Measurements from ENCODE around the gene PIP5K1C.

PIP5K1C gene

DNA sequence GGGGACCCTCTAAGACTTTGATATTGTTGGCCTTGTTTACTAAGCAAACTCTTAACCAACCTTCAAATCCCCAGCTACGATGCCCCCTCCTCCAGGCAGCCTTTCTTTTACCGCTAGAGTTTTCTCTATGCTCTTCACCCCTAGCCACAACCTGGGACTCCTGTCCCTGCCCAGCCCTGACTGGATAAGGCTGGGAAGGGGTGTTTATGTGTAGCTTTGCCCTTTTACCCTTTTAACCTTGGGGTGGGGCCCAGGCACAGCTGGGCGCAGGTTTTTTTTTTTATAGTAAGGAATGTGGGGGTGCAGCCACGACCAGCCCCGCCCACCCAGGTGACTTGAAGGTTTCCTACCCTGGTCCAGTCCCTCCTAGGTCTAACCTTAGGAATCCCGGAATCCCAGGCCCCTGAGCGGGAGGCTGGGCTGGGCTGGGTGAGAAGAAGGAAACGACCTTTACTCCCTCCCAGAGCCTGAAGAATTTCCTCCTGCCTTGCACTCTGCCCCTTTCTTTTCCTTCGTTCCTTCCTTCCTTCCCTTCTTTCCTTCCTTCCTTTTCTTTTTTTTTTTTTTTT, 20.2 kb upstream of the PIP5K1C start:
- Histone ChIP-seq H3K36me3 (ENCODE audit: control insufficient read depth, insufficient read depth, low read length) (no peaks in the 10 kb centered on the region), H3K4me1 (ENCODE audit: control insufficient read depth, insufficient read depth, low read length) (peaks cover 16% of the 10 kb centered on the region; the same call in 1 of the 2 replicates), H3K9me3 (ENCODE audit: control insufficient read depth, insufficient read depth, low read length) (no peaks in the 10 kb centered on the region), H3K9ac (ENCODE audit: low read depth, low read length) (no peak overlapping the region), H3K27ac (ENCODE audit: low read depth, low read length) (no peak overlapping the region), H3K27me3 (ENCODE audit: control insufficient read depth, insufficient read depth, low read length) (no peaks in the 10 kb centered on the region), H3K4me3 (ENCODE audit: low read depth, low read length) (no peak overlapping the region)

GRCh38 chr19:3719868-3720267, 19.6 kb upstream of the PIP5K1C start:
- H3K27me3 ChIP-seq (ENCODE audit: control insufficient read depth, insufficient read depth, low read length): no peaks in the 10 kb centered on the region
- H3K9me3 ChIP-seq (ENCODE audit: control insufficient read depth, insufficient read depth, low read length): no peaks in the 10 kb centered on the region
- H3K4me3 ChIP-seq (ENCODE audit: low read depth, low read length): no peak overlapping the region
- no peak overlapping the region for H3K9ac ChIP-seq (ENCODE audit: low read depth, low read length)
- H3K4me1 ChIP-seq (ENCODE audit: control insufficient read depth, insufficient read depth, low read length): peaks cover 16% of the 10 kb centered on the region; the same call in 1 of the 2 replicates
- H3K36me3 ChIP-seq (ENCODE audit: control insufficient read depth, insufficient read depth, low read length): no peaks in the 10 kb centered on the region
- H3K27ac ChIP-seq (ENCODE audit: low read depth, low read length): no peak overlapping the region

DNA sequence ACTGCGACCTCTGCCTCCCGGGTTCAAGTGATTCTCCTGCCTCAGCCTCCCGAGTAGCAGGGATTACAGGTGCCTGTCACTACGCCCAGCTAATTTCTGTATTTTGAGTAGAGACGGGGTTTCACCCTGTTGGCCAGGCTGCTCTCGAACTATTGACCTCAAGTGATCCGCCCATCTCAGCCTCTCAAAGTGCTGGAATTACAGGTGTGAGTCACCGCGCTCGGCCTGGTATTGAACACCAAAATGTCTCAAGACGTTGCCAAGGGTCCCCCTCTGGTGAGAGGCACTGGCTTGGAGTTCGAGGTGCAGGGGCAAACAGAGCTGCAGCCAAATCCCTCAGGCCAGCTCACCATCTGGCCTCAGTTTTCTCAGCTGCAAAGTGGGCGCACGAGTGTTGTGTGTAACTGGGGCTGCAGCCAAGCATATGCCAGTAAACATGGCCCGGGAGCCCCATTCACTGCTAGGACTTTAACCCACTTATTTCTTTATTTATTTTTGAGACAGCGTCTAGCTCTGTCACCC, 15.9 kb upstream of the PIP5K1C start:
- Histone ChIP-seq H3K4me3 (ENCODE audit: low read depth, low read length) (no peak overlapping the region), H3K27me3 (ENCODE audit: control insufficient read depth, insufficient read depth, low read length) (no peaks in the 10 kb centered on the region), H3K9ac (ENCODE audit: low read depth, low read length) (no peak overlapping the region), H3K36me3 (ENCODE audit: control insufficient read depth, insufficient read depth, low read length) (no peaks in the 10 kb centered on the region), H3K4me1 (ENCODE audit: control insufficient read depth, insufficient read depth, low read length) (peaks cover 5% of the 10 kb centered on the region; the same call in 1 of the 2 replicates), H3K27ac (ENCODE audit: low read depth, low read length) (no peak overlapping the region), H3K9me3 (ENCODE audit: control insufficient read depth, insufficient read depth, low read length) (no peaks in the 10 kb centered on the region)

DNA sequence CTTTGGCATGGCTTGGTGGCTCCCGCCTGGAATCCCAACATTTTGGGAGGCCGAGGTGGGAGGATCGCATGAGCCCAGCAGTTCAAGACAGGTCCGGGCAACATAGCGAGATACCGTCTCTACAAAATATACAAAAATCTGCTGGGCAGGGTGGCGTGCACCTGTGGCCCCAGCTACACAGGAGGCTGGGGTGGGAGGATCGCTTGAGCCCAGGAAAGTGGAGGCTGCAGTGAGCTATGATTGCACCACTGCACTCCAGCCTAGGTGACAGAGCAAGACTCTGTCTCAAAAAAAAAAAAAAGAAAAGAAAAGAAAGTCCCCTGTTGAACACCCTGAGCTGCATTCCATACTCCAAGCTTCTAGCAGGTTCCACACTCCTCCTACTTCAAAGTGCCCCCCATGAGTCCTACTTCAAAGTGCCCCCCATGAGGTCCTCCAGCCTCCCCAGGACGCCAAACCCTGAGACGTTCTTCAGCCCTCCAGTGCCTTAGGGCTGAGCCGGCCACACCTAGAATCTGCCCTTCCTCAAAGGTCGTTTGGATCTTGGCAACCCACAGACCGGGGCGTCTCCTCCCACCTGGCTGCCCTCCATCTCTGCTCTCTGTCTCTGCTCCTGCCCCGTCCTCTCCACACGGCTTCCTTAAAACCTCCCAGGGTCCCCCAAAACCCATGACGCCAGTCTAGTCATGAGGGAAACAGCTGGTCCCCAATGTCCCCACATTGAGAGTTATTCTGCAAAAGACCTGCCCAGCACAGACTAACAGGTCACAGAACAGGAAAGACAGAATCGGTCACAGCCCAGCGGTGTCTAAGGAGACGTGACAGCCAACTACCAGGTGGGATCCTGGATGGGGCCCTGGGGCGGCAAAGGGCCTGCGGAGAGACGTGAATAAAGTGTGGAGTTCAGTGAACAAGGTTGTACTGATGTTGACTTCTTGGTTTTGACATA, 12.7 kb upstream of the PIP5K1C start:
- H3K9me3 ChIP-seq (ENCODE audit: control insufficient read depth, insufficient read depth, low read length): no peaks in the 10 kb centered on the region
- H3K4me1 ChIP-seq (ENCODE audit: control insufficient read depth, insufficient read depth, low read length): no peaks in the 10 kb centered on the region; the same call in 1 of the 2 replicates
- H3K9ac ChIP-seq (ENCODE audit: low read depth, low read length): no peak overlapping the region
- no peak overlapping the region for H3K27ac ChIP-seq (ENCODE audit: low read depth, low read length)
- H3K27me3 ChIP-seq (ENCODE audit: control insufficient read depth, insufficient read depth, low read length): no peaks in the 10 kb centered on the region
- no peak overlapping the region for H3K4me3 ChIP-seq (ENCODE audit: low read depth, low read length)
- no peaks in the 10 kb centered on the region for H3K36me3 ChIP-seq (ENCODE audit: control insufficient read depth, insufficient read depth, low read length)

DNA sequence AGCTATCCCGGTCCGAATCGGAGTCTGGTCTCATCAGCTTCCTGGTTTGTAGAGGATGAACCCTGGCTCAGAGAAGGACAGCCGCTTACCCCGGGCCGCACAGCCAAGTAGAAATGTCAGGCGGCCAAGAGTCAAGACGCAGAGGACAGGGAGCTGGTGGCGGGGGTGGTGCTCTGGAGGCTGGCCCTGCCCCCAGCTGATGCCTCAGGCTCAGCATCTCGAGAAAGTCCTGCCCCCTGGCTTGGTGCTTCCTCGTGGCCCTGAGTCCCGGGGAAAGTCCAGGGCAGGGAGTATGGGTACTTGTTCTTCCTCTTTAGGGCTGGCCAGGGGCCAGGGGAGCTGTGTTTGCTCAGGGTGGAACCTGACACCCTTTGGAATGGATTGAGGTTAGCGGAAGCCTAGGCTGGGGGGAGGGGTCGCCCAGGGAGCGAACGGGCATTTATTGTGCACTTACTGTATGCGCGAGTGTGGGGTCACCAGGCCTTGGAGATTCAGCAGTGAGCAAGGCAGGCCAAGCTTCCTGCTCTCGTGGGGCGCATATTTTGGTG, 10.1 kb upstream of the PIP5K1C start:
- no peaks in the 10 kb centered on the region; the same call in 1 of the 2 replicates for H3K4me1 ChIP-seq (ENCODE audit: control insufficient read depth, insufficient read depth, low read length)
- no peaks in the 10 kb centered on the region for H3K36me3 ChIP-seq (ENCODE audit: control insufficient read depth, insufficient read depth, low read length)
- no peaks in the 10 kb centered on the region for H3K9me3 ChIP-seq (ENCODE audit: control insufficient read depth, insufficient read depth, low read length)
- no peak overlapping the region for H3K27ac ChIP-seq (ENCODE audit: low read depth, low read length)
- H3K4me3 ChIP-seq (ENCODE audit: low read depth, low read length): no peak overlapping the region
- H3K9ac ChIP-seq (ENCODE audit: low read depth, low read length): no peak overlapping the region
- H3K27me3 ChIP-seq (ENCODE audit: control insufficient read depth, insufficient read depth, low read length): no peaks in the 10 kb centered on the region

- H3K9ac ChIP-seq (ENCODE audit: low read depth, low read length): no peak within 1 kb of the TSS
- no peak within 1 kb of the TSS for H3K27ac ChIP-seq (ENCODE audit: low read depth, low read length)
Observed at GRCh38 chr19:3708207-3708931, 8.1 kb upstream of the PIP5K1C start, which contains the start of gene TJP3. Gene TJP3 (plus strand): TSS chr19:3708384. CDS start chr19:3728433, 20,049 bp downstream.

GRCh38 chr19:3707868-3708206, 7.6 kb upstream of the PIP5K1C start:
- Histone ChIP-seq H3K9ac (ENCODE audit: low read depth, low read length) (no peak overlapping the region), H3K27ac (ENCODE audit: low read depth, low read length) (no peak overlapping the region), H3K4me3 (ENCODE audit: low read depth, low read length) (no peak overlapping the region), H3K27me3 (ENCODE audit: control insufficient read depth, insufficient read depth, low read length) (no peaks in the 10 kb centered on the region), H3K9me3 (ENCODE audit: control insufficient read depth, insufficient read depth, low read length) (no peaks in the 10 kb centered on the region), H3K36me3 (ENCODE audit: control insufficient read depth, insufficient read depth, low read length) (no peaks in the 10 kb centered on the region), H3K4me1 (ENCODE audit: control insufficient read depth, insufficient read depth, low read length) (no peaks in the 10 kb centered on the region; the same call in 1 of the 2 replicates)

More at GRCh38 chr19:3708207-3708931, 8.1 kb upstream of the PIP5K1C start, which contains the start of gene TJP3:
- Histone ChIP-seq H3K4me1 (ENCODE audit: control insufficient read depth, insufficient read depth, low read length) (no peaks in the 10 kb centered on the region; the same call in 1 of the 2 replicates), H3K36me3 (ENCODE audit: control insufficient read depth, insufficient read depth, low read length) (no peaks in the 10 kb centered on the region), H3K4me3 (ENCODE audit: low read depth, low read length) (no peak within 1 kb of the TSS), H3K27me3 (ENCODE audit: control insufficient read depth, insufficient read depth, low read length) (no peaks in the 10 kb centered on the region), H3K9me3 (ENCODE audit: control insufficient read depth, insufficient read depth, low read length) (no peaks in the 10 kb centered on the region)

DNA sequence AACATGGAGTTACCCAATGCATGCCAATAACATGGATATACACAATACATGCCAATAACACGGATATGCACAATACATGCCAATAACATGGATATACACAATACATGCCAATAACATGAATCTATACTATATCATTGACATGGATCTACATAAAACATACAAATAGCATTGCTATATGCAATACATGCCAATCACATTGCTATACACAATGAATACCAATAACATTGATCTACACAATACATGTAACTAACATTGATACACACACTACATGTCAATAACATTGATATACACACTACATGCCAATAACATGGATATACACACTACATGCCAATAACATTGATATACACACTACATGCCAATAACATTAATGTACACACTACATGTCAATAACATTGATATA, 932 bp upstream of the PIP5K1C start:
- Histone ChIP-seq H3K27ac (ENCODE audit: low read depth, low read length) (no peak overlapping the region), H3K9ac (ENCODE audit: low read depth, low read length) (no peak overlapping the region), H3K4me1 (ENCODE audit: control insufficient read depth, insufficient read depth, low read length) (no peaks in the 10 kb centered on the region), H3K36me3 (ENCODE audit: control insufficient read depth, insufficient read depth, low read length) (no peaks in the 10 kb centered on the region), H3K27me3 (ENCODE audit: control insufficient read depth, insufficient read depth, low read length) (no peaks in the 10 kb centered on the region), H3K9me3 (ENCODE audit: control insufficient read depth, insufficient read depth, low read length) (no peaks in the 10 kb centered on the region), H3K4me3 (ENCODE audit: low read depth, low read length) (no peak overlapping the region)

GRCh38 chr19:3699741-3700241, 477 bp downstream of the PIP5K1C start:
- peak overlapping the region; percentile 76 for H3K4me3 ChIP-seq (ENCODE audit: low read depth, low read length)
- H3K4me1 ChIP-seq (ENCODE audit: control insufficient read depth, insufficient read depth, low read length): no peaks in the 10 kb centered on the region
- no peaks in the 10 kb centered on the region for H3K27me3 ChIP-seq (ENCODE audit: control insufficient read depth, insufficient read depth, low read length)
- no peak overlapping the region; the same call in 1 of the 2 replicates for H3K9ac ChIP-seq (ENCODE audit: low read depth, low read length)
- H3K36me3 ChIP-seq (ENCODE audit: control insufficient read depth, insufficient read depth, low read length): no peaks in the 10 kb centered on the region
- H3K27ac ChIP-seq (ENCODE audit: low read depth, low read length): peak overlapping the region; percentile 12
- no peaks in the 10 kb centered on the region for H3K9me3 ChIP-seq (ENCODE audit: control insufficient read depth, insufficient read depth, low read length)

GRCh38 chr19:3698974-3699740, 1.1 kb downstream of the PIP5K1C start:
- Histone ChIP-seq H3K36me3 (ENCODE audit: control insufficient read depth, insufficient read depth, low read length) (no peaks in the 10 kb centered on the region), H3K27ac (ENCODE audit: low read depth, low read length) (peak overlapping the region; percentile 12), H3K4me1 (ENCODE audit: control insufficient read depth, insufficient read depth, low read length) (no peaks in the 10 kb centered on the region), H3K9me3 (ENCODE audit: control insufficient read depth, insufficient read depth, low read length) (no peaks in the 10 kb centered on the region), H3K27me3 (ENCODE audit: control insufficient read depth, insufficient read depth, low read length) (no peaks in the 10 kb centered on the region), H3K9ac (ENCODE audit: low read depth, low read length) (no peak overlapping the region), H3K4me3 (ENCODE audit: low read depth, low read length) (peak overlapping the region; percentile 76)
